H1 (cell line): ENCODE measurements around the gene ARMC12. TPM values are rescaled to one million over a fixed set of nuclear protein-coding genes. Genes with fewer than 3 reads are reported as not detected.

Experiments used
- CHD7 ChIP-seq: fragments of 300-600 bp; sonication (generic); IDR thresholded peaks from 2 replicates; pipeline ENCODE4 v1.7.1; 2012; ENCODE audit warnings: low read length, moderate library complexity, mild to moderate bottlenecking, inconsistent platforms; ENCODE audit not compliant: insufficient replicate concordance
- YY1 ChIP-seq: IDR thresholded peaks from 2 replicates; pipeline ENCODE4 v1.6.1; 2011; ENCODE audit warnings: low read depth, mild to moderate bottlenecking, low read length
- polyA plus RNA-seq, 7 experiments: library from polyadenylated mRNA; depleted of rRNA in 3 of 7; stranded (reverse) in 5 of 7; unstranded in 2 of 7; fragments of >200 nt in 5 of 7; fragments of 200-250 nt in 2 of 7; gene quantifications; 1 replicate in 5 of 7; 2 replicates in 1 of 7; 4 replicates in 1 of 7; pipeline versions ENCODE4 v1.2.1 to v1.2.3, GENCODE V29; 2011 to 2013; ENCODE audit warnings: missing spikeins in 2 of 7, mixed read lengths in 2 of 7
- total RNA-seq: library from RNA; stranded (reverse); fragmentation: NEBNext Ultra II Directional; extraction: Animal tissue kit (Norgen Biotek cat#: 25700); gene quantifications from 2 replicates; pipeline ENCODE4 v1.2.1, GENCODE V29; 2021

The ARMC12 gene
- total and polyA plus RNA-seq, 2 of the 8 experiments (the other 6 are each of a cell fraction or from before 2014, with no cell fraction given): 0.86 to 3.7 TPM

GRCh38 chr6:35784200-35784599 is 47.4 kb downstream of the ARMC12 start (continued):
- no peak for TF ChIP-seq CHD7
- no peak for TF ChIP-seq YY1
